Endothelial cell of umbilical vein (primary cell): Measurements from ENCODE around the gene PTPRQ. TPM values are rescaled to one million over a fixed set of nuclear protein-coding genes. Genes with fewer than 3 reads are reported as not detected.

Experiments
- BruUV-seq: library from RNA; stranded (reverse); fragments of 400-500 nt; replicated peaks from 2 replicates; lab custom pipeline; 2021; lab: Mats Ljungman, UMichigan
- CTCF ChIA-PET: fragments of 300-600, 350-600 bp; sonication (Branson Sonifier 250); formaldehyde crosslinking; loops from one replicate; lab custom pipeline; 2021; ENCODE audit warnings: antibody characterized with exemption, inconsistent platforms; lab: Charles Lee
- POLR2A ChIA-PET: fragments of 300-600, 350-600 bp; sonication (Branson Sonifier 250); formaldehyde crosslinking; loops from one replicate; lab custom pipeline; 2021; ENCODE audit warnings: antibody characterized with exemption, inconsistent platforms; lab: Charles Lee
- DNase-seq: peaks from one replicate; pipeline ENCODE4 v3.0.0-alpha.2; 2011; ENCODE audit warnings: low read depth, low spot score
- FAIRE-seq: peaks from 2 replicates; lab custom pipeline; 2011; peaks lifted over from hg19 to GRCh38; lab: Jason Lieb, UNC
- H2AFZ ChIP-seq: 2 replicates; pipeline ENCODE4 v1.6.0; 2012; ENCODE audit warnings: low read depth, low read length, control low read depth, inconsistent platforms
- H3K27ac ChIP-seq: 2 replicates; pipeline ENCODE4 v1.5.1; 2011; ENCODE audit warnings: low read depth, mild to moderate bottlenecking, control low read depth, low read length, moderate library complexity; ENCODE audit not compliant: insufficient read depth
- H3K27me3 ChIP-seq, 2 experiments: 2 replicates each; pipeline versions ENCODE4 v1.6.0 to v1.6.1; 2011; ENCODE audit warnings: low read length in 2 of 2, mixed read lengths in 1 of 2; ENCODE audit not compliant: control insufficient read depth in 2 of 2, insufficient read depth in 2 of 2
- H3K36me3 ChIP-seq, 2 experiments: 2 replicates in 1 of 2; 3 replicates in 1 of 2; pipeline ENCODE4 v1.5.1; 2011; ENCODE audit warnings: low read length in 2 of 2, mild to moderate bottlenecking in 1 of 2, moderate library complexity in 1 of 2; ENCODE audit not compliant: control insufficient read depth in 2 of 2, insufficient read depth in 2 of 2; ENCODE audit errors: extremely low read depth in 1 of 2
- H3K4me1 ChIP-seq: 3 replicates; pipeline ENCODE4 v1.5.1; 2011; ENCODE audit warnings: mild to moderate bottlenecking, low read length; ENCODE audit not compliant: control insufficient read depth, insufficient read depth; ENCODE audit errors: extremely low read depth
- H3K4me2 ChIP-seq: 2 replicates; pipeline ENCODE4 v1.6.1; 2011; ENCODE audit warnings: low read length, control low read depth, mixed read lengths; ENCODE audit not compliant: insufficient read depth
- H3K4me3 ChIP-seq, 3 experiments: fragments of 200-600 bp in 1 of 3; sonication (generic), shearing (Covaris generic) in 1 of 3; replicated peaks in 1 of 3; 2 replicates each; pipeline ENCODE4 v1.5.1; 2011 to 2016; ENCODE audit warnings: control low read depth in 3 of 3, low read length in 3 of 3, mild to moderate bottlenecking in 2 of 3, inconsistent platforms in 1 of 3, low read depth in 1 of 3, moderate library complexity in 1 of 3; ENCODE audit not compliant: insufficient read depth in 1 of 3
- H3K79me2 ChIP-seq: 2 replicates; pipeline ENCODE4 v1.6.0; 2012; ENCODE audit warnings: low read length, inconsistent platforms; ENCODE audit not compliant: control insufficient read depth, insufficient read depth
- H3K9ac ChIP-seq: replicated peaks from 2 replicates; pipeline ENCODE3; 2011; ENCODE audit warnings: low read length, control low read depth; ENCODE audit not compliant: insufficient read depth; ENCODE audit errors: extremely low read depth
- H3K9me1 ChIP-seq: replicated peaks from 3 replicates; pipeline ENCODE4 v1.6.0; 2011; ENCODE audit warnings: mild to moderate bottlenecking, low read length; ENCODE audit not compliant: control insufficient read depth, insufficient read depth; ENCODE audit errors: extremely low read depth
- H3K9me3 ChIP-seq: replicated peaks from 2 replicates; pipeline ENCODE4 v1.5.1; 2012; ENCODE audit warnings: low read length, inconsistent platforms; ENCODE audit not compliant: control insufficient read depth, insufficient read depth
- H4K20me1 ChIP-seq: replicated peaks from 2 replicates; pipeline ENCODE3; 2011; ENCODE audit warnings: mild to moderate bottlenecking, low read length; ENCODE audit not compliant: control insufficient read depth, insufficient read depth; ENCODE audit errors: extremely low read depth
- CTCF ChIP-seq, 2 donors: IDR thresholded peaks; 1 replicate in 1 of 2; 2 replicates in 1 of 2; pipeline ENCODE4 v1.5.1; 2011; ENCODE audit warnings: low read length in 2 of 2, mild to moderate bottlenecking in 2 of 2, moderate library complexity in 2 of 2, control low read depth in 1 of 2, inconsistent platforms in 1 of 2, low read depth in 1 of 2; ENCODE audit not compliant: insufficient read depth in 1 of 2; ENCODE audit errors: extremely low read depth in 1 of 2
- EZH2 ChIP-seq: IDR thresholded peaks from 2 replicates; pipeline ENCODE4 v1.6.1; 2012; ENCODE audit warnings: borderline replicate concordance, low read depth, mild to moderate bottlenecking, moderate library complexity, low read length, inconsistent platforms; ENCODE audit not compliant: severe bottlenecking
- FOS ChIP-seq: IDR thresholded peaks from 2 replicates; pipeline ENCODE4 v1.6.1; 2011; ENCODE audit warnings: mild to moderate bottlenecking, low read length, moderate library complexity, borderline replicate concordance; ENCODE audit not compliant: insufficient read depth
- GATA2 ChIP-seq: IDR thresholded peaks from 2 replicates; pipeline ENCODE4 v1.7.0; 2011; ENCODE audit warnings: low read depth, mild to moderate bottlenecking, moderate library complexity, mixed read lengths, low read length; ENCODE audit not compliant: insufficient read length, insufficient read depth
- JUN ChIP-seq: IDR thresholded peaks from 2 replicates; pipeline ENCODE4 v1.6.1; 2011; ENCODE audit warnings: borderline replicate concordance, low read depth; ENCODE audit not compliant: insufficient read length, insufficient read depth
- MAX ChIP-seq: IDR thresholded peaks from 2 replicates; pipeline ENCODE4 v1.6.1; 2011; ENCODE audit not compliant: insufficient read depth, insufficient read length
- MYC ChIP-seq: IDR thresholded peaks from one replicate; pipeline ENCODE4 v1.6.1; 2011; ENCODE audit warnings: mild to moderate bottlenecking, low read depth, low read length
- POLR2A ChIP-seq: IDR thresholded peaks from 2 replicates; pipeline ENCODE4 v1.6.1; 2012; ENCODE audit warnings: low read depth, mild to moderate bottlenecking, control low read depth, low read length
- POLR2AphosphoS5 ChIP-seq: IDR thresholded peaks from 2 replicates; pipeline ENCODE4 v1.6.1; 2012; ENCODE audit warnings: low read depth, mild to moderate bottlenecking, control low read depth, low read length, moderate library complexity; ENCODE audit not compliant: insufficient read depth
- dilution Hi-C: fragments of 300-500 bp; cut with MboI; formaldehyde crosslinking; loops from one replicate; pipeline ENCODE4 v1.15.0; 2019; ENCODE audit warnings: low sequenced_read_pairs; ENCODE audit not compliant: extremely low pct_ligation_motif_present
- intact Hi-C: fragments of 100-400 bp; cut with micrococcal nuclease; formaldehyde crosslinking; loops from one replicate; pipeline ENCODE4 v1.10.0; 2022
- polyA plus RNA-seq, 4 experiments: library from polyadenylated mRNA; depleted of rRNA in 3 of 4; stranded (reverse) in 3 of 4; unstranded in 1 of 4; fragments of >200 nt; gene quantifications; 2 replicates each; pipeline versions ENCODE4 v1.2.1 to v1.2.3, GENCODE V29; 2011 to 2012; ENCODE audit warnings: missing spikeins in 1 of 4
- total RNA-seq: library from RNA; stranded (reverse); gene quantifications from 2 replicates; pipeline ENCODE4 v1.2.3, GENCODE V29; 2021

PTPRQ gene
- total and polyA plus RNA-seq, 2 donors (not counting 3 experiments of a cell fraction or from before 2014, with no cell fraction given): not detected

GRCh38 chr12:80445083-80445793 is 1.2 kb downstream of the PTPRQ start:
- FAIRE-seq (no peak), DNase-seq (no peak)
- Histone ChIP-seq H3K79me2 (no peaks in the 10 kb centered on the region), H3K4me2 (no peak overlapping the region), H2AFZ (no peak overlapping the region), H3K4me1 (peaks cover 6% of the 10 kb centered on the region), H3K9me3 (no peaks in the 10 kb centered on the region), H4K20me1 (no peaks in the 10 kb centered on the region), H3K27ac (no peak overlapping the region), H3K9ac (no peak overlapping the region), H3K4me3 (no peak overlapping the region), H3K27me3 (no peaks in the 10 kb centered on the region), H3K36me3 (no peaks in the 10 kb centered on the region), H3K9me1 (no peaks in the 10 kb centered on the region)
- dilution Hi-C loops: no loop called here
- POLR2A ChIA-PET: no interaction called here
- BruUV-seq: no TSS peak
- intact Hi-C loops: no loop called here
- TF ChIP-seq MYC (no peak), JUN (no peak), GATA2 (no peak), FOS (no peak), POLR2AphosphoS5 (no peak), POLR2A (no peak), CTCF (IDR thresholded peaks at IDR 0.05; ENCODE audit: extremely low read depth in 1 of 2, insufficient read depth in 1 of 2, low read depth in 1 of 2, low read length in 2 of 2) (no peak), MAX (no peak), EZH2 (no peak)
- CTCF ChIA-PET: interaction anchor here (0.9 kb wide), 1 partner anchor 13 kb away, joined by 3 read pairs; no protein-coding TSS in a partner anchor
